ENCODE data around the gene SLC25A48. TPM values are rescaled to one million over a fixed set of nuclear protein-coding genes. Genes with fewer than 3 reads are reported as not detected.
"Not testable (repeated sequence)": the region's sequence is repeated elsewhere in the genome, so short reads cannot be mapped to it uniquely, and the experiment has no call there.

The SLC25A48 gene
- total RNA-seq, 1 experiment from 2014 or later = not detected

DNA sequence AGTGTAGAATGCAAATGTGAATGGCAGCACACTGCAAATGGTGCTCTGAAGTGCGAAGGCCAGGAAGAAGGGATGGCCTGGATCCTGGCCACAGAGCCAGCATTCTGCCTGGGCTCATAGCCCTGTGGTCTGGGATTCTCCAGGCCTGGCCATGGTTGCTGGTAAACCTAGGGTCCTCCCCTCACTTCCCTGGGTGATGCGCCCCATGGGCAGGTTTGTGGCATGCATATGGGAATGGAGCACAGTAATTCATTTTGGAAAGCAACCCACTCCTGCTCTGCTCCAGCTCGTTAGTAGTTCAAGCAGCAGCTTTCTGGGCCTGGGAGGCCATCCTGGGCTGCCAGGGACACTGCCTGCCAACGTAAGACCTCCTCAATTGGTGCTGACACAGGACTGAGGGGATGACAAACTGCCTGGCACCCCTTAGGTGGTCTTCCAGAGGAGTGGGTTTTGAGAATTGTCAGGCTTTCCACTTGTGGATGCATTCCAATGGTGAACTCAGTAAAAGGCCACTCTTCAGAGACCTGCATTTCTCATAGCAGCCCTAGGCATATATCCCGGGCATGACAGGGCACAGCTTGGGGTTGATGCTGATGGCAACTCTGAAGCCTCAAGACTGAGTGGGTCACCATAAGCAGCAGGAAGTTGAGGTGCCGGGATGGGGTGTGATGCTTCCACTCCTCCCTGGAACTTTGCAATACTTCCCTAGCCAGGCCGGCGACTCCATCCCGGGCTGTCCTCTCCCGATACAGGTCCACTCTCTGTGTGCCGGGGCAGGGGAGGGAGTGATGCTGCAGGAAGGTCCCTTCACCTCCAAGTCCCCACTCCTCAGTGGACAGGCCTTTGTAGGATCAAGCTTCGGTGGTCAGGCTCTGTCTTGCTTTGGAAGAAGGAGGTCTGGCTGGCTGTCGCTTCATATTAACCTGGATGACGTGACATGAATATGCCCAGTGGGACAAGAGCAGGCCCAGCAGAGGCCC, 1.2 kb upstream of the SLC25A48 start:
- no peak overlapping the region for H3K27ac ChIP-seq
- H3K27me3 ChIP-seq (ENCODE audit: insufficient read depth, low read depth) = peaks cover 70% of the 10 kb centered on the region
- ChIA-PET POLR2A (ENCODE audit: unreplicated experiment) (no interaction called here), CTCF (no interaction called here)
- H3K4me3 ChIP-seq = no peak overlapping the region
- no peak for DNase-seq
- H3K9me3 ChIP-seq (ENCODE audit: insufficient read depth, low read depth) = no peaks in the 10 kb centered on the region
- no peaks in the 10 kb centered on the region for H3K9me2 ChIP-seq (ENCODE audit: insufficient read depth)
- no TSS peak for BruUV-seq (replicated peaks)
- no peak overlapping the region for H2AFZ ChIP-seq
- H3K79me2 ChIP-seq (ENCODE audit: low read depth) = no peaks in the 10 kb centered on the region
- intact Hi-C loops (cut with micrococcal nuclease; ENCODE audit: unreplicated experiment) = loop anchor here (5.0 kb wide), 1 partner anchor 271 kb away; no protein-coding TSS in a partner anchor
- H3K36me3 ChIP-seq (ENCODE audit: low read depth) = no peaks in the 10 kb centered on the region
- H3K4me2 ChIP-seq = no peak overlapping the region
- no peaks in the 10 kb centered on the region for H3F3A ChIP-seq (ENCODE audit: insufficient read depth, low read depth)
- H3K4me1 ChIP-seq (replicated peaks; ENCODE audit: insufficient read depth) = no peaks in the 10 kb centered on the region
- TF ChIP-seq CTCF (conservative IDR thresholded peaks at IDR 0.05) (no peak), EZH2 (IDR thresholded peaks at IDR 0.05; ENCODE audit: low read depth) (no peak)
- no peaks in the 10 kb centered on the region for H4K20me1 ChIP-seq (ENCODE audit: insufficient read depth)

- no peak overlapping the region for H3K4me2 ChIP-seq
- H2AFZ ChIP-seq = no peak overlapping the region
- TF ChIP-seq CTCF (conservative IDR thresholded peaks at IDR 0.05) (no peak), EZH2 (IDR thresholded peaks at IDR 0.05; ENCODE audit: low read depth) (no peak)
- no peaks in the 10 kb centered on the region for H3K9me3 ChIP-seq (ENCODE audit: insufficient read depth, low read depth)
- intact Hi-C loops (cut with micrococcal nuclease; ENCODE audit: unreplicated experiment) = loop anchor here (5.0 kb wide), 1 partner anchor 272 kb away; no protein-coding TSS in a partner anchor
- peaks cover 62% of the 10 kb centered on the region for H3K27me3 ChIP-seq (ENCODE audit: insufficient read depth, low read depth)
- no TSS peak for BruUV-seq (replicated peaks)
- ChIA-PET POLR2A (ENCODE audit: unreplicated experiment) (no interaction called here), CTCF (no interaction called here)
- H3K36me3 ChIP-seq (ENCODE audit: low read depth) = no peaks in the 10 kb centered on the region
- DNase-seq = no peak
- no peaks in the 10 kb centered on the region for H3K4me1 ChIP-seq (replicated peaks; ENCODE audit: insufficient read depth)
- no peaks in the 10 kb centered on the region for H4K20me1 ChIP-seq (ENCODE audit: insufficient read depth)
- H3K79me2 ChIP-seq (ENCODE audit: low read depth) = no peaks in the 10 kb centered on the region
- no peak overlapping the region for H3K27ac ChIP-seq
- no peaks in the 10 kb centered on the region for H3K9me2 ChIP-seq (ENCODE audit: insufficient read depth)
- H3K4me3 ChIP-seq = no peak overlapping the region
- no peaks in the 10 kb centered on the region for H3F3A ChIP-seq (ENCODE audit: insufficient read depth, low read depth)
Measured at GRCh38 chr5:135833961-135834638, 363 bp upstream of the SLC25A48 start.

- CTCF ChIA-PET = no interaction called here
- POLR2A ChIA-PET (ENCODE audit: unreplicated experiment) = no interaction called here
Measured at GRCh38 chr5:135835766-135836165, 1.3 kb downstream of the SLC25A48 start.

DNA sequence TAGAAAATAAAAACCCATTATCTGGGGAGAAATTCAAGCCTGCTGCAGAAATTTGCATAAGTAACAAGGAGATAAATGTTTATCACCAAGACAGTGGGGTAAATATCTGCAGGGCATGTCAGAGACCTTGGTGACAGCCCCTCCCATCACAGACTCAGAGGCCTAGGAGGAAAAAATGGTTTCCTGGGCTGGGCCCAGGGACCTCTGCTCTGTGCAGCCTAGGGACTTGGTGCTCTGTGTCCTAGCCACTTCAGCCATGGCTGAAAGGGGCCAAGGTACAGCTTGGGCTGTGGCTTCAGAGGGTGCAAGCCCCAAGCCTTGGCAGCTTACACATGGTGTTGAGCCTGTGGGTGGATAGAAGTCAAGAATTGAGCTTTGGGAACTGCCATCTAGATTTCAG, 3.9 kb downstream of the SLC25A48 start:
- H2AFZ ChIP-seq; H3K27ac ChIP-seq; DNase-seq; H3K79me2 ChIP-seq (ENCODE audit: low read depth); H3K36me3 ChIP-seq (ENCODE audit: low read depth); CTCF ChIA-PET; BruUV-seq (replicated peaks); H3K4me2 ChIP-seq; H3K9me3 ChIP-seq (ENCODE audit: insufficient read depth, low read depth); intact Hi-C loops (cut with micrococcal nuclease; ENCODE audit: unreplicated experiment); H4K20me1 ChIP-seq (ENCODE audit: insufficient read depth); H3K4me1 ChIP-seq (replicated peaks; ENCODE audit: insufficient read depth); H3K9me2 ChIP-seq (ENCODE audit: insufficient read depth); H3F3A ChIP-seq (ENCODE audit: insufficient read depth, low read depth); H3K4me3 ChIP-seq: not testable (repeated sequence)
- POLR2A ChIA-PET (ENCODE audit: unreplicated experiment) = interaction anchor here (0.6 kb wide), 1 partner anchor 529 kb away, joined by 6 read pairs; no protein-coding TSS in a partner anchor
- peaks cover 49% of the 10 kb centered on the region for H3K27me3 ChIP-seq (ENCODE audit: insufficient read depth, low read depth)

More at GRCh38 chr5:135835766-135836165, 1.3 kb downstream of the SLC25A48 start:
- intact Hi-C loops (cut with micrococcal nuclease; ENCODE audit: unreplicated experiment) = no loop called here
- TF ChIP-seq EZH2 (IDR thresholded peaks at IDR 0.05; ENCODE audit: low read depth) (no peak), CTCF (conservative IDR thresholded peaks at IDR 0.05) (no peak)
- Histone ChIP-seq H3K36me3 (ENCODE audit: low read depth) (no peaks in the 10 kb centered on the region), H3K9me3 (ENCODE audit: insufficient read depth, low read depth) (no peaks in the 10 kb centered on the region), H3K27ac (no peak overlapping the region), H3K4me2 (no peak overlapping the region), H4K20me1 (ENCODE audit: insufficient read depth) (no peaks in the 10 kb centered on the region), H3K79me2 (ENCODE audit: low read depth) (no peaks in the 10 kb centered on the region), H3K4me3 (no peak overlapping the region), H3K9me2 (ENCODE audit: insufficient read depth) (no peaks in the 10 kb centered on the region), H3K27me3 (ENCODE audit: insufficient read depth, low read depth) (peaks cover 59% of the 10 kb centered on the region), H3F3A (ENCODE audit: insufficient read depth, low read depth) (no peaks in the 10 kb centered on the region), H3K4me1 (replicated peaks; ENCODE audit: insufficient read depth) (no peaks in the 10 kb centered on the region), H2AFZ (no peak overlapping the region)
- DNase-seq = no peak
- BruUV-seq (replicated peaks) = no TSS peak
